GM21390 (cell line): ENCODE measurements around the gene CACNA2D2.

ENCODE experiments used
- ATAC-seq: cut with Tn5 transposase; IDR thresholded peaks from one replicate; pipeline ENCODE4 v1.9.1; 2021; ENCODE audit not compliant: unreplicated experiment

The CACNA2D2 gene

GRCh38 chr3:50467919-50468318 is 35.5 kb downstream of the CACNA2D2 start:
- no peak for ATAC-seq

DNA sequence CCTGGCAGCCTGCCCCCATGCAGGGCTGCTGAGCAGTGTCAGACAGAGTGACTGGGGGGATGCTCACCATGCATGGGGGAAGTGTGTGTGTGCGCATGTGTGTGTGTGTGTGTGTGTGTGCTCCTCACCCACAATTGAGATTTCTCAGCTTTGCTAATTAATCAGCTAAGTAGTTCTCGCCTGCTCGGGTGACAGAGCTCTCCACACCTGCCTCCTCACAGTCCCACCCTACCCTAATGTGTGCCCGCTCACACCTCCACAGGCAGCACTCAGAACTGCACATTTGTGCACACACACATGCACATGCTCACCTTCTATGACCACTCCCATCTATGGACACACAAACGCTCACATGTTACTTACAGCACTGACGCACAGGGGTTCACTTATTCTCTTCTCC is 37.3 kb downstream of the CACNA2D2 start:
- no peak for ATAC-seq

DNA sequence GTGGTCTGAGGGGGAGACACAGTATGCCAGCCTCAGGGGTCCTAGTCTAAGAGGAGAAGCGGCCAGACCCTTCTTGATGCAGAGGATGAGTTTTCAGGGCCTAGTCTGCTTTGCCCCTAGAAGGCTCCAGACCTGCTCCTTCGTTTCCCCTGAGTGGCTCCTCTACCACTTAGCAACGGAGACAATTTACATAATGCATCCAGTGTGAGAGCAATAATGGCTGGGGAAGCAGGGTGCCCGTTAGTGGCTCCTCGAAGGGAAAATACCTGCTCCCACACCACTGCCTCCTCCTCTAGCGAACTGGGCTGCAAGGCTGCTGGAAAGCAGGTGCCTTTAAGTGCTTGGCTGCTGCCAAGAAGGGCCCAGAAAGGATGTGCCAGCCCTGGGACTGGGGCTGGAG is 38.9 kb downstream of the CACNA2D2 start:
- no peak for ATAC-seq

- ATAC-seq, result no peak
These were observed 43.6 kb downstream of the CACNA2D2 start for GRCh38 chr3:50459785-50460184.

GRCh38 chr3:50457988-50458387 is 45.4 kb downstream of the CACNA2D2 start:
- no peak for ATAC-seq

GRCh38 chr3:50455161-50456018 is 48.0 kb downstream of the CACNA2D2 start:
- no peak for ATAC-seq

GRCh38 chr3:50454481-50455070 is 48.9 kb downstream of the CACNA2D2 start:
- no peak for ATAC-seq

DNA sequence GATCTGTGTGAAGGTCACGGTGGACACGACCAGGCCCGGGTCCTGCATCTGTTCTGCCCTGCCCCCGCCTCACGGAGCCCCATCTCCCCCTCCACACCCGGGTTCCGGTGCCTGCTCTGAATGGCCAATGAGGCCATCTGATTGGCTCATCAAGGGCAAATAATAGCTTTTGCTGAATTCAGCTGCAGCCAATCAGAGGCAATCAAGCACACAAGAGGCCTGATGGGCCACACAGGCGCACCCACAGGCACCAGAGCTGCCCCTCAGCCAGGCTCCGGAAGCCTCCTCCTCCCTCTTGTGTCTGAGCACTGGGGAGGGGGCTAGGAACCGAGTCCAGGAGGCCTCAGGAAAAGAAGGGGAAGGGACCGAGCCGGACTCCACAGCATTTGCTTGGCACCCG is 49.5 kb downstream of the CACNA2D2 start:
- ATAC-seq, result no peak

DNA sequence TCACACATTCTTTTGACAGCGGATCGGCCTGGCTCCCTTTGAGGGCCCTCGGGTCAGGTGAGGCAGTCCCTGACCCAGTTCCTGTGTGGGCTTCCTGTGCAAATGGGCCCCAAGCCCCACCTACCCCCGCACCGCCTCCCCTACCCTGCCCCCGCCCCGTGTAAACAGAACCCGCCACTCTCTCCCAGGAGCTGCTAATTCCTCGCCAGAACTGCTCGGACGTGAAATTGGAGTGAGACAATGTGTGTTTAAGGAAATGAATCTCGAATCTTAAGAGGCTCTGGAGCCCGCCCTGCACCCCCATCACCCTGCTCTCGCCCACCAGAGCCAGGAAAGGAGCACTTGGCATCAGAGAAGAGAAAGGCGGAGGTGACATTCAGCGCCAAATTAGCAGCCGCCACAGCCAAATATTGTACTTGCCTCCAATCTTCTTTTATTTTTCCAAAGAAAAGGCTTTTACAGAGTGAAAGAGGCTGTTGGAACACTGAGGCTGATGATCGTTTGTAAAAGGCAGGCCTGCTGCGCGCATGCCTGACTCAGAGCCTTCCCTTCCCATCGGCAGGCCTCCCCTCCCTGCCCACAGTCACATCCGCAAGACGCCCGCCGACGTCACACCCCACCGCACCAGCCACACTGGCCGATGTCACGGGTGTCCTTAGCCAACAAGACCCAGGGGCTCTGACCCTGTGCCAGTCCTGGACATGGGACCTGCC is 53.1 kb downstream of the CACNA2D2 start:
- ATAC-seq, result no peak

- no peak for ATAC-seq
These were observed 54.5 kb downstream of the CACNA2D2 start for GRCh38 chr3:50448752-50449539.

- ATAC-seq, result no peak
These were observed 56.1 kb downstream of the CACNA2D2 start for GRCh38 chr3:50447290-50447840.

DNA sequence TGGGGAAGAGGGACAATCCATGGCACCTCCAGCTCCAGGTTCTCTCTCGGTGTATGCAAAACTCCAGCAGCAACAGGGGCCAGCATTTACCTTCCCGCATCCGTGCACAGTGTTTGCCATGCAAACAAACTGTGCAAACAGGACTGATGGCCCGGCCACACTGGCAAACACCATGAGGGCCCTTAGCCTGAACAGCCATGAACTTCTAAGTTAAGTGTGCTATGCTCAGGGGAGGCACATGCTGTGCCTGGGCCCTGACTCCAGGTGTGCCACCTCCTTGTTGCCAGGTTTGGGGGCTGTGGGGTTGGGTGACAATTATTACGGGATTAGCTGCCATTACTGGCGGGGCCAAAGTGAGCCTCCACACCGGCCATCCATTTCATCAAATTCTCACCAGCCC is 57.5 kb downstream of the CACNA2D2 start:
- ATAC-seq, result no peak

DNA sequence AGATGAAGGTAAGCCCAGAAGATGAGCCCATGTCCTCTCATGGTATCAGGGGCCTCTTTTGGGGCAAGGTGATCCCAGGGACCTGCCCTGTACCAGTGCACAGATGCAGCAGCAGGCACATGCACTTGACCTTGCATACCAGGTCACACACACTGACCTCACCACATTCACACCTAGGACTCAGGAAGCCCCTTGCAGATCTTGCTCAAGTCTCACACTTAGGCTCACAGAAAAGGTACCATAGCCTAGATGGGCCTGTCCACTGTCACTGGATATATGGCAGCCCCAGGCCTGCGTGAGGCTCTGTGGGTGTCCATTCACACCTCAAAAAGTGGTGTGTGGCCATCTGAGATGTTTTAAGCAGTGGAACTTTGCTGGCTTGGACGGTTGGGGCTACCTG is 58.7 kb downstream of the CACNA2D2 start:
- ATAC-seq, result no peak

- no peak for ATAC-seq
These were observed 59.2 kb downstream of the CACNA2D2 start for GRCh38 chr3:50444213-50444612.

DNA sequence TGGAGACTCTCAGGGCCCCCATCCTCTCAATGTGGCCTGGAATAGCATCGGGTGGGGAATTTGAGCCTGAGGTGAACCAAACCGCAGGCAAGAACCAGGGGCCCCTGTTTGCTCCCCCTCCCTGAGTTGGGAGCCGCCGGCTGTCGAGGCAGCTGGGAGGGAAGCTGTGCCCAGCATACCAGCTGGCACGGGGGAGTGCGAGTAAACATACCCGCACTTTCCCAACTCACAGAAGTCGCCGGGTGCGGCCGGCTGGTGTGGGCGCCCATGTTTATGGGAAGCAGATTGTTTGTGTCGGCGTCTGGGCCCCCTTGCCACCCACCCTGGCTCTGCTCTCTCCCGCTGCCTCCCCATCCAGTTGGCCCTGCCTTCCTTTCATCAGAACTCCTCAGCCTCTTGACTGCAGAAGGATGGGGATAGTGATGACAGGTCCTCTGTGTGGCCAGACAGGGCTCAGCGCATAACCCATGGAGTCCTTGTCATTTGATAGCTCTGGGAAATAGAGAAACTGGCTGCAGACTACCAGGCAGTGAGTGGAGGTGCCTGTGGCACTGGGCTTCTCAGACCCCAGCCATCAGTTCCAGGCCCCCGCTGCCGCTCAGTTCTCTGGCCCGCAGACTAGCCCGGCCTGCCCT is 60.4 kb downstream of the CACNA2D2 start:
- ATAC-seq, result no peak

DNA sequence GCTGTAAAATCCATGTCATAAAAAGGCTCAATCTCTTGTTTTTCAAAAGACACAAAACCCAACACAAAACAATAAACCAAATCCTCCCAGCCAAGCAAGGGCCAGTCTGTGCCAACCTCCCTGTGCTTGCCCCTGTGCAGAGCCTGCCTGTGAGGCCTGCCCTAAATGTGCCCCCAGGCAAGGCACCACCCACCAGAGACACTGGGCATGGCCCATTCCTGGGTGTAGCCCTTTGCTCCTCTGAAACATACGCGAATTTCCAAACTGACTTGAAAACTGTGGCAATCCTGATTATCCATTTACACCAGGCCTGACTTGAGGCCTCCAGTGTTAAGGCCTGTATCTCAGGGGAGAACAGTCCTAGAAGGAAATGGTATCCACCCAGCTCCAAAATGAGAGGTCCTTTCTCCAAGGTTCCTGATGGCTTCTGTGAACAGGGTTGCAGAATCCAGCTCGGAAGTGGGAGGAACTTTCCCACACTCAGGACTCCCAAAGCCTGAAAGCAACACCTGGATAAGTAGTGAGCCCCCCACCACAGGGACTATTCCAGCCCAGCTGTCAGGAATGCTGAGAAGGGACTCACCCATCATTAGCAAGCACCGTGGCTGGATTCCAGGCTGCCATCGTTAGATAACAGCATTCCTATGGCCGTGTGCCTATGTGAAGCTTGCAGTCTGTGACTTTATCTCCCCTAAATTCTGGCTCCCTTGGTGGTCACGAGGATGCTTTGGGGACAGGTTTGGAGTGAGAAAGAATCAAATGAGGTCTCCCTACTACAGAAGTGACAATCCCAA is 61.8 kb downstream of the CACNA2D2 start:
- ATAC-seq, result no peak

DNA sequence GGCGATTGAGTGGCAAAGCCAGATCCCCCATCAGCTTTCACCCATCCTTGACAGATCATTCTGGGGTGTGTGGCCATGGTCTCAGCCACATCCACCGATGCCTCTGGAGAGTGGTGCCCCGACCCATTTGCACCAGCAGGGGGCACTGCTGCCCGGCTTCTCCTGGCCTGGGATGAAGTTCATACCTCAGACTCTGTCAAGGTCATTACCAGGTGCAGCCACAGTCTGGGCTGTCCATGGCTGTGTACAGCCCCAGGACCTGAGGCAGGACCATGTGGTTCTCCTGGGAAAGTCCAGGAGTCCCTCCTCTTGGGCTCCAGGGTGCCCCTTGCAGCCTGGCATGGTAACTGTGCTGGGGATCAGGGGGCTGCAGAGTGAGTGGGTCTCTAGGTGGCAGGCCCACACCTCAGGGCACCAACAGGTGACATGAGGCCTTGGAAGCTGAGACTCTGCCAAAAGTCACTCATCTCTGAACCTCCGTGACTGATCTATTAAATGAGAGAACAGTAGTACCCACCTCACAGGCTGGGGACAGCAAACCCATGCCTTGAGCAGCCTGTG is 67.2 kb downstream of the CACNA2D2 start:
- peak; percentile 70 for ATAC-seq

GRCh38 chr3:50435371-50436113 is 67.9 kb downstream of the CACNA2D2 start:
- ATAC-seq, result no peak

DNA sequence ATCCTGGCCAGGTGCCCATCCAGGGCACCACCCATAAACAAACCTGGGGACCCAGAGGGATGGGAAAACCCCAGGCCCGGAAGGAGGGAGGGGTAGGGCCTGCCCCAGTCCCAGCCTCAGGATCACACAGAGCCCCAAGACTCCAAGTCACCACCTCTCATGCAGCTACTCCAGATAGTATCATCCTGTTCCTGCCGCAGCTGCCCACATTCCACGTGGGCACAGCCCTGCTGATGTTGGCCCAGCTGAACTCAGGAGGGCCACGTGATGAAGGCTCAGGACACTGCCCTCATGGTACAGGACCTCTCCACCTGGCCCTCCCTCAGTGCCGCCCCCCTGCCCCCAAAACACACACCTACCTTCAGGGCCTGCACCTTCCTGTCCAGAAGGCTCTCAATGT is 69.5 kb downstream of the CACNA2D2 start:
- no peak for ATAC-seq
